Amygdala (tissue), 56 donors: ENCODE measurements around the gene ZNF747.
"Not testable (repeated sequence)": the region's sequence is repeated elsewhere in the genome, so short reads cannot be mapped to it uniquely, and the experiment has no call there.

Experiments used
- DNase-seq, 56 donors: peaks; one replicate each; lab custom pipeline; 2025; lab: John Stamatoyannopoulos, UW

ZNF747 gene

DNA sequence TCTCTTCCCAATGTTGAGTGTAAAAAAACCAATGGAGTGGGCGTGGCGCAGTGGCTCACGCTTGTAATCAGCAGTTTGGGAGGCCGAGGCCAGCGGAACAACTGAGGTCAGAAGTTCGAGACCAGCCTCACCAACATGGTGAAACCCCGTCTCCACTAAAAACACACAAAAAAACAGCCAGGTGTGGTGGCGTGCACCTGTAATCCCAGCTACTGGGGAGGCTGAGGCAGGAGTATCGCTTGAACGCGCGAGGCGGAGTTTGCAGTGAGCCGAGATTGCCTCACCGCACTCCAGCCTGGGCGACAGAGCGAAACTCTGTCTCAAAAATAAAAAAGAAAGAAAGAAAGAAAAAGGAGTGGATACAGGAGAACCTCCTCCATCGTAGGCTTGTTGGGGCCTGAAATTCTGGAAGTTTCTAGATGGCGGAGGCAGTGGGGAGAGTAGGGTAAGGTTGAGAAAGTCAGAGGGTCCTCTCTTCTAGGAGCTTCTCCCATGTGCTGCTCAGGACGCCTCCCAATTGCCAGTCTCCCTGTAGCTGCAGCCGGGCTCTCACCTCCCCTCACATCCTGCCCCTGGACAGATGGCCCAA lies 24.2 kb upstream of the ZNF747 start:
- no peak for DNase-seq

DNA sequence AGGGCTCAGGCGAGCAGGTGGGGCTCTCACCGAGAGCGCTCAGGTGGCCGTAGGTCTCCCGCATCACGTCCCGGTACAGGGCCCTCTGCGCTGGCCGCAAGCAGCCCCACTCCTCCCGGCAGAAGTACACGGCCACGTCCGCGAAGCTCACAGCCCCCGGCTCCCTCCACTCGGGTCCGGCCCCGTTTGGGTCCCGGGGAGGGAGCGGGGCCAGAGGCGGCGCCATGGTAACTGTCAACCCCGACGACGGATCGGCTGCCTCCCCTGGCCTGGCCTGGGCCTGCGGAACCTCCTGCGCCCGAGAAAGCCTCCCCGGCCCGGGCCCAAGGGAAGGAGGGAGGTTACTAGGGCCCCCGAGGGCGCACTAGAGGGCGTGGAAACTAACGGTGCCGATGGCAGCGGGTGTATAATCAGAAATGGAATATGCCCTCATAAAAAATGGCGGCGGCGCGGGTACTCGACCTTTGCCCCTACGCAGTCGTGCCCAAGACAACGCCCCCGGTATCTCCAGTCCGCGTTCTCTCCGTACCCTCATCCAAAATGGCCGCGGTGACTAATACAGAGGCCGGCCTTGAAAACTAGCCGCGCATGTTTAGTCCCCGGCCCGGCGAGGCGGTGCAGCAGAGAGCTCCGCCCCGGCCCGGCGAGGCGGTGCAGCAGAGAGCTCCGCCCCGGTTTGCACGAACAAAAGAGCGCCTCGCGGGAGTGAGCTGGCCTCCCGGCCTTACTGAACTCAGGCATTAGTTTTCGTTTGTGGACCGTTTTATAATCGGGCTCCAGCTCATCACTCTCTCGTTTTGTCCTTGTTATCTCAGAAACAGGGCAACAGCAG lies 23.5 kb upstream of the ZNF747 start, which contains the start of gene ZNF764:
Gene ZNF764, minus strand, starts transcription at position 418 of the 832 bp plus-strand sequence. Its CDS starts 192 bp downstream, at position 226.
- peak; percentile 77 to 99 (median 97) for DNase-seq

DNA sequence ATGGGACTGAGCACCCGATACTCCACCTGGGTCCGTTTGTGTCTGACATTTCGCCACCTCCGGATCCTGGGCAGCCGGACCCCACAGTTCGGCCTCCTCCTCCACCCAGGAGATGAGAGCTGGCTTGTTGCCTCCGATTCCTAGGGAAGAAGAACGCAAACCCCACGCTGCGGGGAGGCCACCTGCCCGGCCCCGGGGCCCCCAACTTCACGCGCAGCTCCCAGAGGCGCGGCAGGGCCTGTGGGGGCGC lies 23.0 kb upstream of the ZNF747 start:
- DNase-seq: peak in 1 of 56 donors; percentile 47

DNA sequence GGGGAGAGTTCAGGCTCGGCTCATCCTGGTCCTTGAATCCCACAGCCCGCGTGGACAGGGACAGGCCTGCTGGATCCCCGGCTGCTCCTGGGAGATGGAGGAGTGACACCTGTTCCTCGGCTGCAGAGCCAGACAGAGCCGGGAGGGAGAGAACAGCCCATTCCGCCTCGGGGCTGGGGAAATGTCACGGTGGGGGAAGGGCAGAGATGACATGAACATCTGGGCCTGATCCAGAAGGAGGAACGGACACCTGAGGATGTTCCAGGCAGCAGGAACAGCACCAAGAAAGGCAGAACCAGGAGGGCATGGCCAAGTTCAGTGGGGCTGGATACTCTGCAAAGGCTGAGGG lies 21.4 kb upstream of the ZNF747 start:
- DNase-seq: no peak

- DNase-seq: no peak
Observed at GRCh38 chr16:30555315-30556124, 20.9 kb upstream of the ZNF747 start.

DNA sequence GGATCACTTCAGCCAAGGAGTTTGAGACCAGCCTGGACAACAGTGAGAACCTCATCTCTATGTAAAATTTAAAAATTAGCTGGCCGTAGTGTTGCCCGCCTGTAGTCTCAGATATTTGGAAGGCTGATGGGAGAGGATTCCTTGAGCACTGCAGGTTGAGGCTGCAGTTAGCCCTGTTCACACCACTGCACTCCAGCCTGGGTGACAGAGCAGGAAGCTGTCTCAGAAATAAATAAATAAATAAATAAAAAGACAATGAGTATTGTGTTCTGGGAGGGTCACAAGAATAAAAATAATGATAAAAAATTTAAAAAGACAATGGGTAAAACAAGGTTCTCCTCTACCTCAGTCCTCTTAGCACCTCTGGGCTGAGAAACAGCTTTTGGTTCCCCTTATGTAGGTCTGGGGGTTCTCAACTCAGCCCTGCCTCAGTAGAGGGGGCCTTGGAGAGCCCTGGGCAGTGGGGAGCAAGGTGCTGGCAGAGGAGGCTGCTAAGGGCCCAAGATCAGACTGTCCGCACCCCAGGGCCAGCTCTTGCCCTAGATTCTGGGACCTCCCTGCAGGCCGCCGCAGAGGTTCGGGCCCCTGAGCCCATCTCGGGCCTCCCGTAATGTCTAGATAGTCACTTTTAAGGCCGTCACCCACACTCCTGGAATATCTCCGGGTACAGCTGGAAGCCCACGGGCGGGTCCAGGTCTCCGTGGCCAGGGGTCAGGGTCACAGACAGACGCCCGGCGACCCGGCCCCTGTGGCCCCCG lies 20.1 kb upstream of the ZNF747 start:
- no peak for DNase-seq

- DNase-seq: no peak
Observed at GRCh38 chr16:30553393-30553899, 18.8 kb upstream of the ZNF747 start.

DNA sequence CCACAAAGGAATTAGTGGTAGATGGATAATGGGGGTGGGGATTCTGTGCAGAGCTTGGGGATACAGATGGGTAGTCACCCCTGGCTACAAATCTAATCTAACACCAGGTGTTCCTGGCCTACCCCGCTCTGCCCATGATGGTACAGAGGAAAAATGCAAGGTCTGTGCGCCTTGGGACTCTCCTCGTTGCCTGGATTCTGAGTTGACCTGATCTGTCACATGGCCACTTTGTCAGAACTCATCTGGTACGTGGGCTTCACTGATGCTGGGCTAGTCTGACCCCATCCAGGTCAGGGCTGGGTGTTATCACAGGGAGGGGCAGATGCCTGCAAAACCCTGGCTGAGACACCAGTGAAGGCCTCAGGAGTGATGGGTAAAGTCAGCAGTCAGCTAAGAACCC lies 18.3 kb upstream of the ZNF747 start:
- no peak for DNase-seq

- DNase-seq: no peak
Observed at GRCh38 chr16:30551781-30552180, 17.1 kb upstream of the ZNF747 start.

DNA sequence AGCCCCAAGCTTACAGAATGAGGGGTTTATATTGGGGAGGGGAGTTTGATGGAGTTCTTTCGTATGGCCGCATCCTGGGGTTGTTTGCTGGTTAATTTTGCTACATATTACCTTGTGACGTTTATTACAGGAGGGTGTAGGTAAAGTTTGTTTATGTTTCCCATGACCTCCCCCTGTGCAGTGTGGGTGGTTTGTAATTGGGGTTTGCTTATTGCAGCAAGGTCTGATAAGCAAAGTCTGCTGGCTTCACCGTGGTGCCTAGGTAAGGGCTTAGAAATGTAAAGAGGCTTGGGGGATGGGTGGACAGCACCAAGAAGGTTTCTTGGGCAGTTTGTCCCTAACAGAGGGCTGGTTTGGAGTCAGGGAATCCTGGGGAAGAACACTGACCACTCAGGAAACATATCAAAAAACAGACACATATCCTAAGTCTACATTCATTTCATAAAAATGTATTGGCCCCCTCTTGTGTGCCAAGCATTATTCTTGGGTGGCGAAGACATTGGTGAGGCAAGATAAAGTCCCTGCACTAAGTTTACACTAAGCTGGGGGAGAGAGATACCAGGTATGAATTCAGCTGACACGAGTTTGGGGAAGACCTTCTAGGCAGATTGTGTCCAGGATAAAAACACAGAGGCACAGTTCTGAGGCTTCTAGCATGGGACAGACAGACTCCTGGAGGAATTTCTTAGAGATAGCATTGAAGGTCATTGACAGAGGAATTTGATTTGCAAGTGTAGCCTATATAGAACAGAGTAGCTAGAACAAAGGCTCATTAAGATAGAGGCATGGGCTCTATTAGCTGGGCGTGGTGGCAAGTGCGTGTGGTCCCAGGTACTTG lies 14.0 kb upstream of the ZNF747 start:
- DNase-seq: no peak

DNA sequence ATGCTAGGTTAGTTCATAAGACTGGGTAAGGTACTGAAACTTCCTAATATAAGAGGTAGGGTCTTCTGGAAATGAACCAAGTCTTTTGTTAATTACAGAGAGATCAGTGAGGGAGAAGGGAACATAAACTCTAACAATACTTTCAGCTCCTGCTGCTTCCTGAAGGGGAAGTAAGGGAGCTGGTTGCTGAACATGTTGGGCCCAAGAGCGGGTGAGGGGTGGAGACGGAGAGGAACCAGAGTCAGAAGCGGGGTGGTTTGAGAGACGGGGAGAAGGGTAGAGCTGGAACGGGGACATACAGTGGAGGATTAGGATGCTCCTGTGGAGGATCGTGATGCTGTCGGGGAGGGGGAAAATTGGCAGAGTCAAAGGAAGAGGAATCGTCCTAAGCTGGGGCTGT lies 11.5 kb upstream of the ZNF747 start:
- no peak for DNase-seq

DNA sequence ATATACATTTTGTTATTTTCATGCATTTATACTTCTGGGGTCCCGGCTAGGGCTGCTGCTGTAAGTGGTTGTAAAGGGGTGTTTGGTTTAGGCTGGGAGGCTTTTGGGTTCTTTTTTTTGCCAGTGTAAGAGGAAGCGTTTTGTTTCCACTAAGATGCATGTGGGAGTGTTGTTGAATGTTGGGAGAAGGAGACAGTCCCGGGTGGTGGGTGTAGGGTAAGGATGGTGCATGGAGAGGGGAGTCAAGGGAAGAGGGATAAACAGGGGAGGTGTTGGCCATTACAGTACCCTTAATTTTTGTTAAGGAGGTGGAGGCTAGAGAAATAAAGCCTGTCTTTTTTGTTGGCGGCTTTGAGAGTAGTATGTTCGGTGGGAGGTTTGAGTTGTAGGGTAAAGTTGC lies 8.4 kb upstream of the ZNF747 start:
- DNase-seq: no peak

GRCh38 chr16:30541502-30542329 lies 7.1 kb upstream of the ZNF747 start:
- no peak for DNase-seq

DNA sequence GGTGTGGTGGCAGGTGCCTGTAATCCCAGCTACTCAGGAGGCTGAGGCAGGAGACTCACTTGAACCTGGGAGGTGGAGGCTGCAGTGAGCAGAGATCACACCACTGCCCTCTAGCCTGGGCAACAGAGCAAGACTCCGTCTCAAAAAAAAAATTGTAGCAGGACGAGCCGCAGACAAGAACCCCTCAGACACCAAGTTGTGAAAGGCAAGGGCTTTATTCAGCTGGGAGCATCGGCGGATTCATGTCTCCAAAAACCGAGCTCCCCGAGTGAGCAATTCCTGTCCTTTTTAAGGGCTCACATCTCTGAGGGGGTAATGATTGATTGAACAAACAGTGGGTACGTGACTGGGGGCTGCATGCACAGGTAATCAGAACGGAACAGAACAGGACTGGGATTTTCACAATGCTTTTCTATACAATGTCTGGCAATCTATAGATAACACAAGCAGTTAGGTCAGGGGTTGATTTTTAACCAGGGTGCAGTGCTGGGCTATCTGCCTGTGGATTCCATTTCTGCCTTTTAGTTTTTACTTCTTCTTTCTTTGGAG lies 6.3 kb upstream of the ZNF747 start:
- not testable (repeated sequence) for DNase-seq

DNA sequence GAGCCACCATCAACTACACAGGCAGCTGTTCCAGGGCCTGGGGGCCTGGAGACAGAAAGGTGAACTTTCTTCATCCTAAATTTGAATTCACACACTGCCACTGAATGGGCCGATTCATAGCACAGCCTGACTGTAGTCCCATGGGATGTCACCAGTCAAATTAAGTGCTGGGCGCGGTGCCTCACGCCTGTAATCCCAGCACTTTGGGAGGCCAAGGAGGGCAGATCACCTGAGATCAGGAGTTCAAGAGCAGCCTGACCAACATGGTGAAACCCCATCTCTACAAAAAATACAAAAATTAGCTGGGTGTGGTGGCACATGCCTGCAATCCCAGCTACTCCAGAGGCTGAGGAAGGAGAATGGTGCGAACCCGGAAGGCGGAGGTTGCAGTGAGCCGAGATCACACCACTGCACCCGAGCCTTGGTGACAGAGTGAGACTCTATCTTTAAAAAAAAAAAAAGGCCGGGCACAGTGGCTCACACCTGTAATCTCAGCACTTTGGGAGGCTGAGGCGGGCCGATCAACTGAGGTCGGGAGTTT lies 5.4 kb upstream of the ZNF747 start:
- DNase-seq: not testable (repeated sequence)

DNA sequence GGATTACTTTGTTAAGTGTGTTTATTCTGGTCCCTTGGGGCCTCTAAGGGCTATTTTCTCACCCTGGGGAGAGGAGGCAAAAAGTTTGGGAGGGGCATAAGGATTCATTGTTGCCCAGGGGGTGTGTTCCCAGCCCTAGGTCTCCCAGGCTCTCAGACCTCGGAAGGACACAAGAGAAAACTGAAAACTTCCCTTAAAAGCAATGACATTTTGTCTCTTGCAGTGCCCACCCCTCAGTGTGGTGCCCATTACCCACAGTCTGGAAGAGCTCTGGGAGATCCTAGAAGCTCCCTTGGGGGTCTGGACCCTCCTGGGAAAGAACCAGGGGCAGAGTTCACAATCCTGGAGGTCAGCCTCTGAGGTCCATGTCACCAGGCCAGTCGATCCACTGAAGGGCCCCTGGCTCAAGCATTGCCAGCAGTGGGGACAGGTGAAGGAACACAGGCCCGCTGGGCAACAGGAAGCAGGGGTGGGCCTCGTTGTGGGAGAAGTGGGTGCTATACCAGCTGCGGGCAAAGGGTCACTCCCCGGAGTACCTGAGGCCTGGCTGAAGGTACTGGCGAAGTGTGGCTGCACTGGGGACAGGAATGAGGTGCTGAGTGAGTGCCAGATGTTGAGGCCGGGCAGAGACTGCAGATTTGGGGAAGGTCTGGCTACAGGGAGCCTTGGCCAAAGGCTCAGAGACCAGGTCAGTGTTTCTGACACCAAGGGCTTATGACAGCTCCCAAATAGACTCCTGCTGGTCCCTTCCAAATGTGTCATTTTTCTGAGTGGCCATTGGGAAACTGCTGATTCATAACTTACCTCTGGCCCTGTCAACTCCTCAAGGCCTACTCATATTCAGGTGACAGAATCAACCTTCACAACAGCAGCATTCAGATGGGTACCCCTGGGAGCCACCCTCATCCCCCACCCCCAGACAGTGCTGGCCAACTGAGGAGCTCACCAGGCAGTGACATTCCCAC lies 4.6 kb upstream of the ZNF747 start:
- no peak for DNase-seq

DNA sequence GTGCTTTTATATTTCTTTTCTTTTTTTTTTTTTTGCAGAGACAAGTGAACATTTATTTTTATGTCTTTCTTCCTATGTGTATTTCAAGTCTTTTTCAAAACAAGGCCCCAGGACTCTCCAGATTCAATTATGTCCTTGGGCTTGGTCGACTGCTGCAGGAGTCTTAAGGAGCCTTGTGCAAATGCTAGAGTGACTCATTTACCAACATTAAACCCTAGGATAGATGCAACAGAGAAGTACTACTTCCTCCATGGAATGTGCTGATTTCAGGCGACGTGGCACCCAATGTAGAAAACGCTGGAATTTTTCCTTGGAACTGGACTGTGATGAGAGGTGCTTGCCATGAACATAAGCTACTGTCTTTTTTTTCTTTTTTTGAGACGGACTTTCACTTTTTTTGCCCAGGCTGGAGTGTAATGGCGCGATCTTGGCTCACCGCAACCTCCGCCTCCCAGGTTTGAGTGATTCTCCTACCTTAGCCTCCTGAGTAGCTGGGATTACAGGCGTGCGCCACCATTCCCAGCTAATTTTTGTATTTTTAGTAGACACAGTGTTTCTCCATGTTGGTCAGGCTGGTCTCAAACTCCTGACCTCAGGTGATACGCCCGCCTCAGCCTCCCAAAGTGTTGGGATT lies 1.9 kb upstream of the ZNF747 start:
- DNase-seq: not testable (repeated sequence)
